ENCODE data around the gene OSBPL7. TPM values are rescaled to one million over a fixed set of nuclear protein-coding genes. Genes with fewer than 3 reads are reported as not detected.
"Not testable (repeated sequence)": the region's sequence is repeated elsewhere in the genome, so short reads cannot be mapped to it uniquely, and the experiment has no call there.

OSBPL7 gene
- total RNA-seq, 6 experiments from 2014 or later: 0.62 to 2.2 (median 1.4) TPM

DNA sequence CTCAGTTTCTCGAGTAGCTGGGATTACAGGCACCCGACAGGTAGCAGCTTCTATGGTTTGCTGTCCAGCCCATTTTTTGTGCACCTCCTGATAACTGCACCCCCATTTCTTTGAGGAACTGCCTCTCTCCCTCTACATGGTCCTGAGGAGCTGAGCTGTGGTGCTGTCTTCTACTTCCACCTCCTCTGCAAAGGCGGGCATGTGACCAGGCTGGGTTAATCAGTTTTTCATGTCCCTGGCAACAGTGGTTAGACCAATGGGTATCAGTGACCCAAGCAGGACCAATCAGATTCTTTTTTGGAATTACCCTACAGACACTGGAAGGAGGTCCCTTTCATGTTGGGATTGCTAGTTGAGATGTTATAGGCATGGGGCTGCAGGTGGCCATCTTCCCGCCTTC is 47.3 kb downstream of the OSBPL7 start:
- no peaks in the 10 kb centered on the region for H3K36me3 ChIP-seq
- no peak for ATAC-seq
- 52% methylated on average over 4 of the region's 4 CpGs for WGBS (ENCODE audit: insufficient coverage, low coverage, low lambda C conversion rate, missing lambda C conversion rate)
- no peak for DNase-seq
- H3K4me3 ChIP-seq: no peak overlapping the region
- intact Hi-C loops (cut with DNase I): no loop called here
- TF ChIP-seq POLR2A (IDR thresholded peaks at IDR 0.05): no peak
- TF ChIP-seq, protein P1, sequence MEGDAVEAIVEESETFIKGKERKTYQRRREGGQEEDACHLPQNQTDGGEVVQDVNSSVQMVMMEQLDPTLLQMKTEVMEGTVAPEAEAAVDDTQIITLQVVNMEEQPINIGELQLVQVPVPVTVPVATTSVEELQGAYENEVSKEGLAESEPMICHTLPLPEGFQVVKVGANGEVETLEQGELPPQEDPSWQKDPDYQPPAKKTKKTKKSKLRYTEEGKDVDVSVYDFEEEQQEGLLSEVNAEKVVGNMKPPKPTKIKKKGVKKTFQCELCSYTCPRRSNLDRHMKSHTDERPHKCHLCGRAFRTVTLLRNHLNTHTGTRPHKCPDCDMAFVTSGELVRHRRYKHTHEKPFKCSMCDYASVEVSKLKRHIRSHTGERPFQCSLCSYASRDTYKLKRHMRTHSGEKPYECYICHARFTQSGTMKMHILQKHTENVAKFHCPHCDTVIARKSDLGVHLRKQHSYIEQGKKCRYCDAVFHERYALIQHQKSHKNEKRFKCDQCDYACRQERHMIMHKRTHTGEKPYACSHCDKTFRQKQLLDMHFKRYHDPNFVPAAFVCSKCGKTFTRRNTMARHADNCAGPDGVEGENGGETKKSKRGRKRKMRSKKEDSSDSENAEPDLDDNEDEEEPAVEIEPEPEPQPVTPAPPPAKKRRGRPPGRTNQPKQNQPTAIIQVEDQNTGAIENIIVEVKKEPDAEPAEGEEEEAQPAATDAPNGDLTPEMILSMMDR (IDR thresholded peaks at IDR 0.05): no peak
- H3K9me3 ChIP-seq: no peaks in the 10 kb centered on the region
- H3K27me3 ChIP-seq: peaks cover 0 to 5% of the 10 kb centered on the region in 2 donors
- H3K27ac ChIP-seq: no peak overlapping the region
- H3K4me1 ChIP-seq: no peaks in the 10 kb centered on the region

GRCh38 chr17:47773649-47774048 is 47.9 kb downstream of the OSBPL7 start:
- DNase-seq; ATAC-seq; H3K27ac ChIP-seq; intact Hi-C loops (cut with DNase I); H3K27me3 ChIP-seq; H3K4me1 ChIP-seq; H3K4me3 ChIP-seq; H3K9me3 ChIP-seq; H3K36me3 ChIP-seq: not testable (repeated sequence)
- WGBS (ENCODE audit: insufficient coverage, low coverage, low lambda C conversion rate, missing lambda C conversion rate): 68% methylated on average over 7 of the region's 9 CpGs

DNA sequence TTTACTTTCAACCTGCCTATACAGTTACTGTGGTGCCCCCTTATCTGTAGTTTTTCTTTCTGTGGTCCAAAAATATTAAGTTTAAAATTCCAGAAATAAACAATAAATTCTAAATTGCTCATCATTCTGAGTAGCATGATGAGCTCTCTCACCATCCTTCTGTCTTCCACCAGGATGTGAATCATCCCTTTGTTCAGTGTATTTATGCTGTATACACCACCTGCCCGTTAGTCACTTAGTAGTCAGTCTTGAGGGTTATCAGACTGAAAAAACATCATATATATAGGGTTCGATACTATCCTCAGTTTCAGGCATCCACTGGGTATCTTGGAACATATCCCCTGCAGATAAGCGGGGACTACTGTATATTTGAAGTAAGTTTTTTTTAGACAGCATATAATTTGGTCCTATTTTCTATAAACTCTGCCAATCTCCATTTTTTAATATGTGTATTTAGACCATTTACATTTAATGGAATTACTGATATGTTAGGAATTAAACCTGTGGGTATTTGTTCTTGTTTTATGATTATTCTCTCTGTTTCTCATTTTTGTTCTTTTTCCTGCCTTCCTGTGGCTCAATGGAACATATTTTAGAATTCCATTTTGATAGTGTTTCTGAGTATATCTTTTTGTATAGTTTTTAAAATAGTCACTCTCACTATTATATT is 57.5 kb downstream of the OSBPL7 start:
- DNase-seq (no peak), ATAC-seq (no peak)
- no peaks in the 10 kb centered on the region for H3K36me3 ChIP-seq
- WGBS (ENCODE audit: insufficient coverage, low coverage, low lambda C conversion rate, missing lambda C conversion rate): 51% methylated on average over 3 of the region's 3 CpGs
- H3K27me3 ChIP-seq: no peaks in the 10 kb centered on the region
- TF ChIP-seq POLR2A (IDR thresholded peaks at IDR 0.05): no peak
- TF ChIP-seq, protein P1 (IDR thresholded peaks at IDR 0.05): no peak
- no peak overlapping the region for H3K4me3 ChIP-seq
- no peaks in the 10 kb centered on the region for H3K4me1 ChIP-seq
- H3K9me3 ChIP-seq: peaks cover 0 to 6% (median 0%) of the 10 kb centered on the region in 4 donors
- no peak overlapping the region for H3K27ac ChIP-seq
- intact Hi-C loops (cut with DNase I): no loop called here

- ATAC-seq: no peak
- H3K36me3 ChIP-seq: no peaks in the 10 kb centered on the region
- no peak for TF ChIP-seq POLR2A (IDR thresholded peaks at IDR 0.05)
- no peak overlapping the region for H3K27ac ChIP-seq
- intact Hi-C loops (cut with DNase I): no loop called here
- WGBS (ENCODE audit: insufficient coverage, low coverage, low lambda C conversion rate, missing lambda C conversion rate): 77% methylated on average over 2 of the region's 2 CpGs
- no peaks in the 10 kb centered on the region for H3K4me1 ChIP-seq
- peaks cover 0 to 6% (median 0%) of the 10 kb centered on the region in 4 donors for H3K9me3 ChIP-seq
- DNase-seq: no peak
- H3K4me3 ChIP-seq: no peak overlapping the region
- H3K27me3 ChIP-seq: no peaks in the 10 kb centered on the region
Measured at GRCh38 chr17:47762728-47763127, 58.9 kb downstream of the OSBPL7 start.

GRCh38 chr17:47760409-47761140 is 61.0 kb downstream of the OSBPL7 start:
- Histone ChIP-seq H3K36me3 (no peaks in the 10 kb centered on the region), H3K9me3 (peaks cover 0 to 6% (median 0%) of the 10 kb centered on the region in 4 donors), H3K4me3 (no peak overlapping the region), H3K27me3 (no peaks in the 10 kb centered on the region), H3K27ac (no peak overlapping the region), H3K4me1 (no peaks in the 10 kb centered on the region)
- 54% methylated on average over 5 of the region's 5 CpGs for WGBS (ENCODE audit: insufficient coverage, low coverage, low lambda C conversion rate, missing lambda C conversion rate)
- TF ChIP-seq, protein P1 (IDR thresholded peaks at IDR 0.05): no peak
- no peak for TF ChIP-seq POLR2A (IDR thresholded peaks at IDR 0.05)
- ATAC-seq (no peak), DNase-seq (no peak)
- intact Hi-C loops (cut with DNase I): no loop called here
